GM18502 (cell line): Measurements from ENCODE around the gene GPX3.
A peak's percentile ranks its signal among the peaks of the same experiment; 100 is the strongest.

ENCODE experiments used
- ATAC-seq: cut with Tn5 transposase; IDR thresholded peaks from one replicate; pipeline ENCODE4 v1.9.1; 2021; ENCODE audit warnings: mild to moderate bottlenecking; ENCODE audit not compliant: unreplicated experiment, poor library complexity

GPX3 gene, protein sequence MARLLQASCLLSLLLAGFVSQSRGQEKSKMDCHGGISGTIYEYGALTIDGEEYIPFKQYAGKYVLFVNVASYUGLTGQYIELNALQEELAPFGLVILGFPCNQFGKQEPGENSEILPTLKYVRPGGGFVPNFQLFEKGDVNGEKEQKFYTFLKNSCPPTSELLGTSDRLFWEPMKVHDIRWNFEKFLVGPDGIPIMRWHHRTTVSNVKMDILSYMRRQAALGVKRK

GRCh38 chr5:151020304-151021110 lies at the start of gene GPX3:
Gene GPX3, plus strand, starts transcription at chr5:151020591. Its CDS starts 64 bp downstream, at chr5:151020655.
- ATAC-seq = peak; percentile 64

DNA sequence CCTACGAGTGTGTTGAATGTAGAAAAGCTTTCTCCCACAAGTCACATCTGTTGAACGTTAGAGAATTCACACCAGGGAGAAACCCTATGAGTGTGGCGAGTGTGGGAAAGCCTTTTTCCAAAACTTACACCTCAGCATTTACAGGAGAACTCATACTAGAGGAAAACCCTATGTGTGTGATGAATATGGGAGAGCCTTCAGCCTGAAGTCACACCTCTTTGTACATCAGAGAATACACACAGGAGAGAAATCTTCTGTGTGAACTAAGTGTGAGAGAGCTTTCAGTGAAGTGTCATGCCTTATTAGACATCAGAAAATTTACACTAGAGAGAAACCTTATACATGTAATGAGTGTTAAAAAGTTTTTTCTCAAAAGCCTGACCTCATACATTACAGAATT lies 41.8 kb upstream of the GPX3 start:
- no peak for ATAC-seq

- no peak for ATAC-seq
Observed at GRCh38 chr5:150987746-150988145, 32.6 kb upstream of the GPX3 start.

- ATAC-seq = no peak
Observed at GRCh38 chr5:150989695-150990094, 30.7 kb upstream of the GPX3 start.

DNA sequence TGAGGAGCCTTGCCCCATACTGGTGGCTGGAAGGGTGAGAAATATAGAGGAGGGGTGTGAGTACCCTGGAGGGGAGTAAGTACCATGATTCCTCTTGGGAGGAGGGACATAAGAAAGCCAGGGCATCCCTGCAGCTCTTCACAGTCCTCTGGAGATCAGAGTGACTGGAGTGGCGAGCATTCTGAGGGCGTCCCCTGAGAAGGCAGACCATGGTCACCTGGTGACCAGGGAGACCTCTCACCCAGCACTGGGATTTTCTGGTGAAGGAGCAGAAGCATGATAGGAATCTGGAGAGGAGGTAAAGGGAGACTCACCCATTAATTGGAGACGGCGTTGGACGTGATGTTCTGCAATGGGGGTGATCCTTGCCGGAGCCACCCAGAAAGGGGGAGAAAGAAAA lies 27.7 kb upstream of the GPX3 start:
- ATAC-seq = no peak

DNA sequence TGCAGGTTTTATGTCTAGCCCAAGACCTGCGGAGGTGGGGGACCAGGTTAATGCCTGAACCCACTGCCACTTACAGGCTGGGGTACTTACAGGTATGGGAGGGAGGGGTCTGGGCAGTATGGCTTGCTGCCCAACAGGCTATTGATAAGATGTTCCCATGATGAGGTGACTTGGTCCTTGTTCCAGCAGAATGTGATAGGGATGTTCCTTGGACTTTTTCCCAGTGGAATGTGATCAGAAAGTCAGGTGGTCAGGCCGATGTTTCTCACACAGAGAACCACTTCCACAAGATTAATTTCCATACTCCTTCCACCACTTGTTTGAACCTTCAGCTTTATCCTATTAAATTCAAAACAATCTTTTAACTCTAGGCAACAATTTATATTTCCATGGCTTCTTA lies 27.0 kb upstream of the GPX3 start:
- no peak for ATAC-seq

DNA sequence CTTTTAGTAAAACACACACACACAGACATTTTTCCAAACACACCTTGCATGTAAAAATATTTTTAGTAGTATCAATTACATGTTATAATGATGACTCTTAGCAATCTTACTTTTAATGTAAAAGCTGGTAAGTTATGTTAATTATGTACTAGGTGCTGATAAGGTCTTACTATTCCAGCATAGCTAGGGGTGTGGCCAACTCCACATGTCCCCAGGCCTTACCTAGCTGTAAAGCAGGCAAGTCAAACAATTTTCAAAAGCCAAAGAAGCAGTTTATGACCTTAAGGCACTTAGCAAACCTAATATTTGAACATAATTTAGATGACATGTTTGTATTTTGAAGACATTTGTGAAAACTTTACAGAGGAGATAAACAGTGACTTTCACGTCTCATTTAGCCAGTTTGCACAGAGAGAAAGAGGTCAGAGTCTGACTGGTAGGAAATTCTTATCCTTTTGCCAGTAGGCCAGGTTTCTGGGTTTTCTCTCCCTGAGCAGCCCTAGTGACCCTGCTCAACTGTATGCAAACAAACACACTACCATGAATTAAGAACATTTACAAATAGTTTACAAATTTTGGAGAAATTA lies 26.5 kb upstream of the GPX3 start:
- no peak for ATAC-seq

DNA sequence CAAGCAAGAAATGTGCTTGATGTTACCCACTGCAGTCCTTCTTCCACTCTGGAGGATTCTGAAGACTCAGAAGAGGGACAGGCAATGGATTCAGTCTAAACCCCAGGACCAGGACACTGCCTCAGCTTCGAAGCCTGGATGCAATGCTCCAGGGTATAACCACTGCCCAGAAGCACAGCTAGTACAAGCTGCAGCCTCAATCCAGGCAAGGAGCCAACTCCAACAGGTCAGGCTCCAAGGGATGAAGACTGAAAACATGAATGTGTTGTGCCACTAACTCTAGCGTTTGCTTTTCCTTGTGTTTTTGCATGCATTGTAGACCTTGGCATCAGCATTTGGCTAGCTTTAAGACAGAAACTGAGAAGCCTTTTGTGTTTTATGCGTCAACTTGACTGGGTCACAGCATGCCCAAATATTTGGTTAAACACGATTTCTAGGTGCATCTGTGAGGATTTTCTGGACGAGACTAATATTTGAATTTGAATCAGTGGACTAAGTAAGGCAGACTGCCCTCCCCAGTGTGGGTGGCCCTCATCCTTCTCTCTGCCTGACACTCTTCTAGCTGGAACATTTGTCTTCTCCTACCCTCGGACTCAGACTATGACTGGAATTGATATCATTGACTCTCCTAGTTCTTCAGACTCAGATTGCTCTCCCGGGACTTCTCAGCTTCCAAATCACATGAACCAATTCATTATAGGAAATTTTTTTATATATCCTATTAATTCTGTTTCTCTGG lies 20.5 kb upstream of the GPX3 start:
- no peak for ATAC-seq

DNA sequence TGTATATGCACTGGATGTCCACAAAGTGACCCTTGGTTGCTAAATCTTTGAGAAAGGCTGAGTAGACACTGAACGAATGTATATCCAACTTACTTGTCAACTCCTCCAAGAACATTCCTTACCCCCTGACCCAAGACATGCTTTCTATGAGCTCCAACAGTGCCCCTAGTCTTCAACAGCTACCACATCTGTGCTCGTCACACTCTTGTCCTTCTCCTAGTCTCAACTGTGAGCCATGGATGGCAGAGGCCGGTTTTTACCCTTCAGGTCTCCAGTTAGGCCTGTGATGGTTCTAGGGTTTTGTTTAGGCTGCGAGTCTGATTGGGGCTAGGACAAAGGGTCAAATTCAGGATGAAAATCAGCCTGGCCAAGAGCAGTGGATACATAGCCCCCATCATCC lies 19.0 kb upstream of the GPX3 start:
- no peak for ATAC-seq

GRCh38 chr5:151002250-151002649 lies 18.1 kb upstream of the GPX3 start:
- ATAC-seq = no peak

DNA sequence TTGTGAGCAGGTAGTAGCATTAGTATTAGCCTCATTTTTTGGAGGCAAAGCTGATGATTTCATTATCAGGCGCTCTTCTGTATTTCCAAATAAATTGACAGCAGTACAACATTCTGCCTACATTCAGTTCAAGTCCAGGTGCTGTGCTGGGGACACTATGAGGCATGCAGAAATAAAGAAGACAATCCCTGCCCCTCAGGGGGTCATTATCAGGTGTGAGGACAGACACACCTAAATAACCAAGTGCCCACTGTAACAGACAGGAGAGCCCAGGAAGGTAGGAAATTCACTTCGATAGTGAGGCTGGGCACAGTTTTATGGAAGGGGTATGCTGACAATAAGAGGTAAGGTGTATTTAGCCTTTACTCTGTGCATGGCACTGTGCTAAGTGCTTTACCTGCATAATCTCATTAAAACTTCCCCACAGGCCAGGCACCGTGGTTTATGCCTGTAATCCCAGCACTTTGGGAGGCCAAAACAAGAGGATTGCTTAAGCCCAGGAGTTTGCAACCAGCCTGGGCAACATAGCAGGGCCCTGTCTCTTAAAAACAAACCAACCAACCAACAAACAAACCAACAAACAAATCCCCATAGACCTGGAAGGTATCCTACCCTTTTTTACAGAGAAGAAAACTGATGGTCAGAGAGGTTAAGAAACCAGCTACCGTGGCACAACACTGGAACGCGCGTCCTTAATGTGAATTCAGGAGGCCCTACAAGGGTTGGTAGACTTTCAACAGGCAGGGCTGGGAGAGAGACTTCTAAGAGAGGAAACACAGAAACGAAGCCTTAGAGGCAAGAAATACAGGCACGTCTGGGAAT lies 17.5 kb upstream of the GPX3 start:
- no peak for ATAC-seq

DNA sequence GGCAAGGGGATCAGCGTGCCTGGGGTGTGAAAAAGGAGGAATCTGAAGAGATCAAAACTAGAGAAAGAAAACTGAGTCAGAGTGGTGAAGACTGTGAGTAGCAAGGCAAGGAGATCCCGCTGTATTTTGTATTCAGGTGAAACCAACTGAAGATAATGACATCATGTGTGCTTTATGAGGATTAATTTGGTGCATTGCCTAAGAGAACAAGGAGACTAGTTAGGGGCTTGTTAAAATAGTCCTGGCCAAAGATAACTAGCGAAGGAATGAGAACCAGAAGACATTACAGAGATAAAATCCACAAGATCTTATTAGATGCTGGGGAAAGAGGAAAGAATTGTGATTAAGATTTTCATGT lies 16.9 kb upstream of the GPX3 start:
- ATAC-seq = no peak

- no peak for ATAC-seq
Observed at GRCh38 chr5:151004499-151004898, 15.9 kb upstream of the GPX3 start.

- ATAC-seq = no peak
Observed at GRCh38 chr5:151005187-151005949, 15.0 kb upstream of the GPX3 start.

DNA sequence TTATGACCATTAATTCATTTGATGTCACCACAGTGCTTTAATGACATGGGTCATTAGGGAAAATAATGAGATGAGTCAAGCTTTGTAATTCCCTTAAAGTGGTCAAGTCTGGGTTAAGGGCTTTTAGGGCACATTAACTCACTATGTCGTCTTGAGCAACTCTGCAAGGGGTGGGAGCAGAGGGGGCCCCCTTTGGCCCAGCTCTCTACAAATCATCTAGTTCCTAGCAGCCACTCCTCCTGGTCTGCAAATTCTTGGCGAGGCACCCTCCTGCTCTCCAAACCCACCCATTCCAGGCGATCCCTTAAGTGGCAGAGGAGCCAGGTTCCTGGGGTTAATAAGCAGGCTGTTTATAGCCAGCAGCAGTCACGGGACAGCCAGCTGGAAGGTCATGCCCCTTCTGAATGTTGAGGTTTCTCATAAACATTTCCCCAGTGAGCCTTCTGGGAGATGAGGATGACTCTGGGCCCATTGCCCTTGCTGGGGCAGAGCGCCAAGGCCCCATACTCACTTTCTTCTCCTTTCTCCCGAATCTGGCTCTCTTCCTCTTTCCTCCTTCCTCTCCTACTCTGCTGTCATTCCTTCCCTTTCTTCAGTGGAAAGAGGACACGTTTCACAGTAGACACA lies 14.3 kb upstream of the GPX3 start:
- no peak for ATAC-seq

DNA sequence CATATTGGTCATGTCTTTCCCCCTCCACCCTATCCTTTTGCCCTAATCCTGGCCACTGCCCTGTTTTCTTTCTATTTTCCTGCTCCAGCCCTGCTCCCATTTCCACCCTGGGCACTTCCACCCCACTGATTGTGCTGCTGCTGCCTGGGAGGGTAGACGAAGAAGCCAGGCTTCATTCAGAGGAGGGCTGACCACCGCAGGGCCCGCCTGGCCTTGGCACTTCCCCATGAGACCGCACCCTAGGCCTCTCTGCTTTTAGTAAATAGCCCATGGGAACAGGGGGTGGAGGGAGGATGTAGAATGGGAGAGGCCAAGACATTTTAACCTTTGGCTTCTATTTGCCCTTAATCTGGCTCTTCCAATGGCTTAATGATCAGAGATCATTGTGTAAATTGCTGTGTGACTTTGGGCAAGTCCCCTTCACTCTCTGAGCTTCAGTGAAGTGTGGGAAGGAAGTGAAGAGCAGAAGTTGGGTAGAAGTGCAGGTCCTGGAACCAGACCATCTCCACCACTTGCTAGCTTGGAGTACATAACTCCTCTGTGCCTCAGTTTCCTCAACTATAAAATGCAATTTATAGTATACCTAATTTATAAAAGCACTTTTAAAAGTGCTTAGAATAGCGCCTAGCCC lies 13.6 kb upstream of the GPX3 start:
- ATAC-seq = no peak

- ATAC-seq = no peak
Observed at GRCh38 chr5:151007430-151008209, 12.8 kb upstream of the GPX3 start.

DNA sequence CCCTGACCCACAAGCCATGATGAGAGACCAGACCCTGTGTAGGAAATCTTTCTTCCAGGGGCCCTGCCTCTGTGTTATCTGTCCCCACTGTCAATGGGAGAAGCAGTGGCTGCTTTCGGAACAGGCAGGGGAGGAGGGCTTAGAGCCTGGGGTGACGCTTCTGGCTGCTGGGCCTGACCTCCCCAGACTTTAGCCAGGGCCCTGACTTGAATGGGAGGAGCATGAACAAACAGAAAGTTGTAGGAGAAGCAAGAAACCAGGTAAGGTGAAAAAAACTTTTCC lies 12.2 kb upstream of the GPX3 start:
- ATAC-seq = no peak
